ENCODE results near the gene VEZT. TPM values are rescaled to one million over a fixed set of nuclear protein-coding genes. Genes with fewer than 3 reads are reported as not detected.

The VEZT gene
- total RNA-seq, 1 donor, result 44.4 TPM

DNA sequence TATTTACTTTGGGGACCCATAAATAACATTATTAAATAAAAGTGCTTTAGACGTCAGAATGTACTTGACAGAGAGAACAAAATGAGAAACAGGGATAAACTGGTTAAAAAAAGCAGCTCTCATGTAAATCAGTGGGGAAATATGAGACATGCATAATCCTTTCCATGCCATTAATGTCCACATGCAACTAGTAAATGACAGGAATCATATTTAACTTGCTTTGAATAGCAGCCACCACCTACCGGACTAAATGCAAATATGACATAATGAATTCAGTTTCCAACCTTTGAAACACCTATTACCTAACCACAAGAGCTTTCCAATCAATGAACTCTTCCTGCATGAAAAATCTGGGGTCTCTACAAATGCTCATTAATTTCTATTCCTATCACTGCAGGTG is 20.0 kb upstream of the VEZT start:
- no peak for DNase-seq (ENCODE audit: low read depth in 2 of 3, low spot score in 2 of 3)

GRCh38 chr12:95198914-95199313 is 18.7 kb upstream of the VEZT start:
- no peak for DNase-seq (ENCODE audit: low read depth in 2 of 3, low spot score in 2 of 3)

DNA sequence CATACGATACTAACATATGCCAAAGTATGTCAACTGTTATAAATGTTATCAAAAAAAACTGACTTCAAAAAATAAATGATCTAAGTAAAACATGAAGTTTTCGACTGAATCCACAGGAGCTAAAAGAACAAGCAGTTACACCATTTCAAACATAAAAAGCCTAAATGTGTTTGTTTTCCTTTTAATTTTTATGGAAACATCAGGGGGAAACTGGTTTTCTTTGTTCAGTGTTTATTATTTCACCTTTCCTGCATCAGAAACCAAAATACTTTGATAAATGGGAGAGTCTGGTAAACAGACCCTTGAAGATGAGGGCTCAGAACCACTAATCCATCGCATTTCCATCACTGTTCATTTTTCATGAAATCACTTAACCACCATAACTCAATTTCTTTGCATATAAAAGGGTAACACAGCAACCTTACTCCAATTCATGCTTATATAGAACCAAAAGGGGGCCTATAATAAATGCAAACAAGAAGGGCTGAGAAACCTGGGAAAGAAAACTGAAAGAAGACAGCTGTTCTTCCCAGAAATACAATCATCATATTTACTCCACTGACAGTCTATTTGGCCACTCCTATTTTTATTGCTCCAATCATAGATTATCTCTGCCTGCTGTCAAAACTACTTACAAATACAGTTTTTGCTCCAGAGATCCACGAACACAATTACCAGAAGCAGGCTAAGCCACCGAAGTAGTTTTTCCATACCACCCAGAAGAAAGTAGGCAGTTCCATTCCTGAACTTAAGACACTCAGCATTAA is 17.3 kb upstream of the VEZT start:
- DNase-seq (ENCODE audit: low read depth in 2 of 3, low spot score in 2 of 3), result no peak

- no peak for DNase-seq (ENCODE audit: low read depth in 2 of 3, low spot score in 2 of 3)
Observed at GRCh38 chr12:95201056-95201670, 16.4 kb upstream of the VEZT start.

GRCh38 chr12:95202691-95203486 is 14.7 kb upstream of the VEZT start:
- DNase-seq (ENCODE audit: low read depth in 2 of 3, low spot score in 2 of 3), result peak in 1 of 3 donors; percentile 41

DNA sequence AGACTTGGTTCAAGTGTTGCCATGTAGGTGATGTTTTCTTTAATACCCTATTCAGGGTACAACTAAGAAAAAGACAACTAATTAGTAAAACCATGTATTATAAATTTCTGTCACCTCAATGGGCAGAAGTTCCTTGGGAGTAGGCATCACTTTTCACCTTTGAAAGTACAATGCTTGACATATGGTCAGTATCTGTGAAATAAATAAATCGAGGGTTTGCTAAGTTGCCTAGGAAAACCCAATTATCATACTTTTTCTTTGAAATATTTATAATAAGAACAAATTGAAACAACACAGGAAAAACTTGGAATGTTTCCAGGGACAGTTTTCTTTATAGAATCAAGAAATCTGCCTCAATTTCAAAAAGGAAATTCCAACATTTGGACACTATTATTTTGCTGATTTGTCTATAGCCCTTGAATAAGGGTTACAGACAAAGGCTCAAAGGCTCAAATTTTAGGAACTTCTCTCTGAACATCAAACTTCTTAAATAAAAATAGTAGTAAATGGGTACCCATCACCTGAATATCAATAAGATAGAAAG is 14.0 kb upstream of the VEZT start:
- DNase-seq (ENCODE audit: low read depth in 2 of 3, low spot score in 2 of 3), result no peak

DNA sequence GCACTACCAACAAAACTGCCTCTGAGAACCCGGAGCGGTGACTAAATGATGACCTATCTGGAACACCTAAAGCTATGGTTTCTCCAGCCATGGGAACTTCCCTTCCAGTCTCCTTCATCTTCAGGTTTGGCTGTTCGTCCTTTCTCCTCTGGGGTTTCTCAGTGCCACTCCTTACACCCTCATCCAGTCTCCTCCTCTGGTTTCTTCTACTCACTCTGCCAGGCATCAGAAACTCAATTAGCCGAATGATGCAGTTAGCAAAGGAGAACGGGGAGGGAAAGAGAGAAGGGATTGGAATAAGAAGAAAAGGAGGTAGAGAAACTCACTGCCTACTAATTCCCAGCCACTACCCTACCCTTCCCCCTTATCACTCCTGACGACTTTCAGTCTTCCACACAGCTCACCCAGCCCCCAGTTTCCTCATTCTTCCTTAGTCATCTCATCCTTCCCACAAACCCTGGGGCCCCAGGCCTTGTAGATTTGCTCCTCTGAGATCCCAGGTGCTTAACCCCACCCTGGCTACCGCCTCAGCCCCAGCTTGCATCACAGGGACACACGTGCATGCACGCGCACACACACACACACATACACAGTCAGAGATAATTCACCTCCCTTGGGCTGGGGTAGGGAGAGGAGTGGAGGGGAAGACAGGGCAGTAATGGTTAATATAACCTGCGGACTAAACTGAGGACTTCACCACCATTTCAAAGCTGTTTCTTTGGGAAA is 13.3 kb upstream of the VEZT start:
- peak in 2 of 3 donors; percentile 22 to 27 for DNase-seq (ENCODE audit: low read depth in 2 of 3, low spot score in 2 of 3)

DNA sequence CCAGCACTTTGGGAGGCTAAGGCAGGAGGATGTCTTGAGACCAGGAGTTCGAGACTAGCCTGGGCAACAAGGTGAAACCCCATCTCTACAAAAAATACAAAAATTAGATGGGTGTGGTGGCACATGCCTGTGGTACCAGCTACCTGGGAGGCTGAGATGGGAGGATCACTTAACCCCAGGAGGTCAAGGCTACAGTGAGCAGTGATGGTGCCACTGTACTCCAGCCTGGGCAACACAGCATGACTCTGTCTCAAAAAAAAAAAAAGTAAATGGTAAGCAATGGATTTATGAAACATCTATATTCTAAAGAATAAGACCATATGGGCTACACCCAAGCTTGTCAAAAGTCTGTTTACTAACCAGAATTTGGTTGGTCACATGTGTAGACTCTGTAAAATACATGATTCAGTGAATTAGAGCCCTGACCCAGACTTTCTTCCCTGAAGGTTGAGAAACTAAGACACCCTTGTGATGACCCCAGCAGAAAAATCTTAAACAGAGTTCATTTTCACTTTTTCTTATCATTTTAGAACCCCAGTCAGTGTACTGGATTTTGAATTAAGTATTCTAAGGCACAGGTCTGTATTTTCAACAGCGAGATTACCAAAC is 12.5 kb upstream of the VEZT start:
- DNase-seq (ENCODE audit: low read depth in 2 of 3, low spot score in 2 of 3), result no peak

- DNase-seq (ENCODE audit: low read depth in 2 of 3, low spot score in 2 of 3), result peak in 2 of 3 donors; percentile 26 to 54
Observed at GRCh38 chr12:95205685-95206084, 11.9 kb upstream of the VEZT start.

DNA sequence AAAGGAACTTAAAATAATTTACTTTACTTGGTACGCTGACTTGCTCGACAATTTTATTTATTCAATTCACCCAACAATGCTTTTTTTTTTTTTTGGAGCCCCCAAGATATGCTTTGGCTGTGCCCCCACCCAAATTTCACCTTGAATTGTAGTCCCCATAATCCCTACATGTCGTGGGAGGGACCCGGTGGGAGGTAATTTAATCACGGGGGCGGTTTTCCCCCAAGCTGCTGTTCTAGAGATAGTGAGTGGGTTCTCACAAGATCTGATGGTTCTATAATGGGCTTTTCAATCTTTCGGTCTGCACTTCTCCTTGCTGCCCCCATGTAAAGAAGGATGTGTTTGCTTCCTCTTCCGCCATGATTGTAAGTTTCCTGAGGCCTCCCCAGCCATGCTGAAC is 10.7 kb upstream of the VEZT start:
- no peak for DNase-seq (ENCODE audit: low read depth in 2 of 3, low spot score in 2 of 3)

DNA sequence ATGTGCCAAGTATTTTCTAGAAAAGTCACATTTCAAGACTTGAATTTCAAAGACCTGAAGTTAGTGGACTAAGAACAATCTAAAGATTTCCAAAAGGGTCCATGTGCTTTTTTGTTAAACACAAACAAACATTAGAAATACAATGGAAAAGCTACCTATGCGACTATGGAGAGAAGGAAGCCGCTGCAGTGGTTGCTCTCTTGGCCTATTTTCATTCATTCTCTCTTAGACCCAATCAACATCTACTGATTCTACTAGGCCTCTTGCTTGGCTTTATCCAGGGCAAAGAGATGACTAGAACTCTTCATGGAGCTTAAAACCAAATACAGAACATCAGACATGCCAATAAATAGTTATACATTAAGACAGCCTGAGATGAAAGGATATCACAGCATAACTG is 10.2 kb upstream of the VEZT start:
- no peak for DNase-seq (ENCODE audit: low read depth in 2 of 3, low spot score in 2 of 3)

DNA sequence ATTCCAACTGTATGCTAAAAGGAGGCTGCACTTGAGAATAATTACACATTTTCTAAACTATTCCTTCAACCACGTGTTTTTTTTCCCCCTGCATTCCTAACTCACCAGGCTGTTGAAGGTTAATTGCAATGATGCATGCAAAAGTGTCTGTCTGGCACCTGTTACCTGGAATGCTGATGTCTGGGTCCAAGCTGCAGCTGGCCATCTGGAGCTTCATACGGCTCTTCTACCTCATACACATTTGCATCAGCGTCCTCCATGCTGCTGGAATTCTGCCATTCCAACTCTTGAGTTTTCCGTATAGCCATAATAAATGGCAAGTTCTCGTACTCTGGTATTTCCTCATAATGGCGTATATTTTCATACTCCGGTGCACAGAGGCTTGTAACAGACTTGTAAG is 8.9 kb upstream of the VEZT start:
- no peak for DNase-seq (ENCODE audit: low read depth in 2 of 3, low spot score in 2 of 3)

DNA sequence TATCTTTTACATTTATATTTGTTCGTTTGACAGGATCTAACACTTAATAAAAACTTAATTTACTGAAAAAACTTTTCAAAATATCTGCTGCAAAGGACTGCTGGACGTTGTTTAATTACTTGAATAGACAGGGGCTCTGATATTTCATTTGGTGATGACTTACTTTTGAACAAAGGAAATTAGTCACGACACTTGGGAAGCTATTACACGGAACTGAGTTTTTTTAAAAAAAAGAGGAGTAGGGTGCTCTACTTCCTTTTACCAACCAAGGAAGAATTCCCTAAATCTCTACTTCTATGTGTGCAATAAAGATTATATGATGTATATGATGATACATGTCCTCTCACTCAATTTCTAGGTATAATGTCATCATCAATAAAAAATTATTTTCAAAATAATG is 5.0 kb upstream of the VEZT start:
- DNase-seq (ENCODE audit: low read depth in 2 of 3, low spot score in 2 of 3), result no peak

GRCh38 chr12:95213119-95213518 is 4.5 kb upstream of the VEZT start:
- no peak for DNase-seq (ENCODE audit: low read depth in 2 of 3, low spot score in 2 of 3)

DNA sequence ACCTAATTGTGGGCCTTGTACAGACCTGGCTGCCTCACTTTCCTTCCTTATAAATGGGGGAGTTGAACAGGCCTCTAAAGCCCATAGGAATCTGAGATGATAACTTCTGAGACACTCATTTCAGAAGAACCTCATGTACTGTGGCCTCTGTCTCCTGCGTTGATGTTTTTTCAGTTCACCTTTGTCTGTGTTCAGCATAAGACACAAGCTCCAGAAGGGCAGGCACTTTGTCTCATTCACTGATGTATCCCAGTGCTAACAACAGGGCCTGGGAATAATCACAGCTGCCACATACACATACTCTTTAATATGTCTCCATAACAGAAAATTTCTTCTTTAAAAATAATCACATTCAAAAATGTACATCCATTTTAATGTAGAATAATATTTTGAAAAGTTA is 3.7 kb upstream of the VEZT start:
- no peak for DNase-seq (ENCODE audit: low read depth in 2 of 3, low spot score in 2 of 3)

GRCh38 chr12:95214466-95214865 is 3.1 kb upstream of the VEZT start:
- no peak for DNase-seq (ENCODE audit: low read depth in 2 of 3, low spot score in 2 of 3)

DNA sequence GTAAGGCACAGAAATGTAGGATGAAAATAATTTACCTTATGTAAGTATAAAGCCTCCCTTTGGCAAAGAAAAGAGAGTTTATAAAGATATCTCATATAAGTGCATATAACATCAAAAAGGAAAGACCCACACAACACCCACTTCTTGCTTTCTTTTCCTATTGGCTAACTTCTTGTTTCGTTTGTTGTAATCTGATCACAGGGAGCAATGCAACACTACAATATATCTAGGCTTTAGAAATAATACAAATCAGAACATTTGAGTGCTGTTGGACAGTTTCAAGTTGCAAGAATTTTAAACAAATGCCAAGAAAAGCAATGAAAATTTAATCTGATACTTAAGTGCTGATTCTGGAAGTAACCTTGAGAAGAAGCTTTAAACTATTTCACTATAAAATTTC is 1.7 kb upstream of the VEZT start:
- peak in 1 of 3 donors; percentile 24 for DNase-seq (ENCODE audit: low read depth in 2 of 3, low spot score in 2 of 3)

DNA sequence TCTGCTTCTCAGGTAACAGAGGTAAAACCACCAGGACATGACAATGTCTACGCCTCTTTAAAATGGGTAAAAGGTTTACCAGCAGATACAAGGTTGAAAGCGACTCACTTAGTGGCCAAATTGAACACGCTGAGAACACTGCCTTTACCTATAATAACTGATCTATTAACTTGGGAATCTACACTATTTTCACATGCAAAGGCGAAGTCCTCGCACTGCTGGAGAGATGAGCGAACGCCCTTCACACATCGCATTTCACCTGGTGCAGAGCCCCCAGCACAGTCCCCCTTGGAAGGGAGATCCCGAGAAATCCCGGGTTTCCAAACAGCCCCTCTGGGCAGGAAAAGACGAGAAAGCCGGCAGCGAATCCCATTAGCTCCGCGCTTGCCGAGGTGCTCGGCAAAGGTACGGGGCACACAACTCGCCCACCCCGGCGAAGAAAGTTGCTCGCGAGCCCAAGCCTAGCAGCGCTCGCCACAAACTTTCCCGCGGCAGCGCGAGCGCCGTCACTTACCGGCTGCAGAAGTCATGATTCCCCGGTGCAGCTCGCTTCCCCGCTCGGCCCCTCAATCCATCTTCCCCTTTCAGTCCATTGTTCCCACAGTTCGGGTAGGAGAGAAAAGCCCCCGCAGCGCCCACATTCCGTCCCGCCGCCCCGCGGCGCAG is 763 bp upstream of the VEZT start:
- DNase-seq (ENCODE audit: low read depth in 2 of 3, low spot score in 2 of 3), result peak in 1 of 3 donors; percentile 1
